Brain microvascular endothelial cell (primary cell): ENCODE measurements around the gene GALNT13.

Experiments used
- DNase-seq: peaks from one replicate; pipeline ENCODE4 v3.0.0-alpha.2; 2020
- H3K27ac ChIP-seq: fragments of 250-450 bp; sonication (Bioruptor Pico); 2 replicates; pipeline ENCODE4 v1.5.1; 2020; ENCODE audit warnings: mild to moderate bottlenecking, moderate library complexity
- H3K27me3 ChIP-seq: fragments of 250-450 bp; sonication (Bioruptor Pico); replicated peaks from 2 replicates; pipeline ENCODE4 v1.5.1; 2020; ENCODE audit warnings: mild to moderate bottlenecking
- H3K36me3 ChIP-seq: fragments of 250-450 bp; sonication (Bioruptor Pico); replicated peaks from 2 replicates; pipeline ENCODE4 v1.5.1; 2020; ENCODE audit warnings: mild to moderate bottlenecking
- H3K4me3 ChIP-seq: 2 replicates; pipeline ENCODE4 v1.5.1; 2011; ENCODE audit warnings: low read depth, mild to moderate bottlenecking, control low read depth, low read length, moderate library complexity
- in situ Hi-C: cut with HindIII; loops from 2 replicates; pipeline ENCODE4 v1.10.0; 2017; ENCODE audit warnings: low sequenced_read_pairs, low pct_ligation_motif_present
- TF ChIP-seq, protein P1 (sequence below): IDR thresholded peaks from 2 replicates; pipeline ENCODE4 v1.5.1; 2011; ENCODE audit warnings: low read depth, mild to moderate bottlenecking, moderate library complexity, low read length, control low read depth, inconsistent platforms; ENCODE audit errors: missing control alignments

GALNT13 gene

DNA sequence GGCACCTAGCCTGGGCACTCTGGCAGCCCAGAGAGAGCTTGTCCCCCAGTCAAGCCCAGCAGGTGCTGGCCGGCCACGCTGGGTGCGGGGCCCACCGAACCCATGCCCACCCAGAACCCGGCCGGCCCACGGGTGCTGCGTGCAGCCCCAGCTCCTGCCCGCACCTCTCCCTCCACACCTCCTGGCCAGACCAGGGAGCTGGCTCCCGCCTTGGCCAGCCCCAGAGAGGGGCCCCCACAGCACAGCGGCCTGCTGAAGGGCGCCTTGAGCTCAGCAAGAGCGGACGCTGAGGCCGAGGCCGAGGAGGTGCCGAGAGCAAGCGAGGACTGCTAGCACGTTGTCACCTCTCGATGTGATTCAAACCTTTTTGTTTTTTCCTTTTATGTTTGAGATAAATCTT, 419.8 kb downstream of the GALNT13 start:
- TF ChIP-seq, protein P1, sequence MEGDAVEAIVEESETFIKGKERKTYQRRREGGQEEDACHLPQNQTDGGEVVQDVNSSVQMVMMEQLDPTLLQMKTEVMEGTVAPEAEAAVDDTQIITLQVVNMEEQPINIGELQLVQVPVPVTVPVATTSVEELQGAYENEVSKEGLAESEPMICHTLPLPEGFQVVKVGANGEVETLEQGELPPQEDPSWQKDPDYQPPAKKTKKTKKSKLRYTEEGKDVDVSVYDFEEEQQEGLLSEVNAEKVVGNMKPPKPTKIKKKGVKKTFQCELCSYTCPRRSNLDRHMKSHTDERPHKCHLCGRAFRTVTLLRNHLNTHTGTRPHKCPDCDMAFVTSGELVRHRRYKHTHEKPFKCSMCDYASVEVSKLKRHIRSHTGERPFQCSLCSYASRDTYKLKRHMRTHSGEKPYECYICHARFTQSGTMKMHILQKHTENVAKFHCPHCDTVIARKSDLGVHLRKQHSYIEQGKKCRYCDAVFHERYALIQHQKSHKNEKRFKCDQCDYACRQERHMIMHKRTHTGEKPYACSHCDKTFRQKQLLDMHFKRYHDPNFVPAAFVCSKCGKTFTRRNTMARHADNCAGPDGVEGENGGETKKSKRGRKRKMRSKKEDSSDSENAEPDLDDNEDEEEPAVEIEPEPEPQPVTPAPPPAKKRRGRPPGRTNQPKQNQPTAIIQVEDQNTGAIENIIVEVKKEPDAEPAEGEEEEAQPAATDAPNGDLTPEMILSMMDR: no peak
- Histone ChIP-seq H3K27me3 (no peaks in the 10 kb centered on the region), H3K4me3 (no peak overlapping the region), H3K27ac (no peak overlapping the region), H3K36me3 (no peaks in the 10 kb centered on the region)
- DNase-seq: no peak
- in situ Hi-C loops: no loop called here

DNA sequence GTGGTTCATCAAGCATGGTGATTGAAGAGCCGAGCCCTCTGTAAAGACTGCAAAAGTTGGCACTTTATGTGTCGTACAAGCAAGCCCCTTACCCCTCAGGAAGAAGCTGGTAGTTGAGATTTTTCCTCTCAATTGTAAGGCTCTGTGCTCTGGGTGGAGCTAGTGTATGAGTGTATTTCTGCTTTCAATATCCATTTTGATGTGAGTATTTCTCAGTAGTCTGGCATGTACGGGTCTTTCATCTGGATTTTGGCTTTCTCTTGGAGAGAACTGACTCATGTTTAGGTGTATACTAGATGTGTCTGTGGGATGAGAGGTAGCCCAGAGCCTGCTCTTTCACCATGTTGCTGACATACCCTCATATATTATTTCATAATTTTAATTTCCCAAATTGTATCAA, 420.2 kb downstream of the GALNT13 start:
- Histone ChIP-seq H3K27ac (no peak overlapping the region), H3K36me3 (no peaks in the 10 kb centered on the region), H3K4me3 (no peak overlapping the region), H3K27me3 (no peaks in the 10 kb centered on the region)
- TF ChIP-seq, protein P1: no peak
- in situ Hi-C loops: no loop called here
- DNase-seq: no peak

DNA sequence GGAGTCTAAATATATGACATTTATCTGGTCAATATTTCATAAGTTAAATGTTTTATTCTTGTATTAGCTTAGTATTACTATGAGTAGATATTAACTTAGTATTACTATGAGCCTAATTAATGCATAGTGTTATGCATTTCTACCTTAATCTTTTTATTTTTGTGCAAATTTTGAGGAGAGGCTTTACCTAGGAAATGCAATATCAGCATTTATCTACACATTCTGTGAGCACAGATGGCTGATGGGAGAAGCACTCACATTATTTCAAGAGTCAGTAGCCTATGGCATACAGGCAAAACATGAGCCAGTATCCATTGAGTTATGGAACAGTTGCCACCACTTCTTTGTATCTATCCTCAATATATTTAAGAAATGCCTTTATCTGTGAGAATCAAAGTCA, 422.1 kb downstream of the GALNT13 start:
- no peak overlapping the region for H3K27ac ChIP-seq
- TF ChIP-seq, protein P1: no peak
- no peak overlapping the region for H3K4me3 ChIP-seq
- no peaks in the 10 kb centered on the region for H3K36me3 ChIP-seq
- H3K27me3 ChIP-seq: no peaks in the 10 kb centered on the region
- in situ Hi-C loops: no loop called here
- no peak for DNase-seq

DNA sequence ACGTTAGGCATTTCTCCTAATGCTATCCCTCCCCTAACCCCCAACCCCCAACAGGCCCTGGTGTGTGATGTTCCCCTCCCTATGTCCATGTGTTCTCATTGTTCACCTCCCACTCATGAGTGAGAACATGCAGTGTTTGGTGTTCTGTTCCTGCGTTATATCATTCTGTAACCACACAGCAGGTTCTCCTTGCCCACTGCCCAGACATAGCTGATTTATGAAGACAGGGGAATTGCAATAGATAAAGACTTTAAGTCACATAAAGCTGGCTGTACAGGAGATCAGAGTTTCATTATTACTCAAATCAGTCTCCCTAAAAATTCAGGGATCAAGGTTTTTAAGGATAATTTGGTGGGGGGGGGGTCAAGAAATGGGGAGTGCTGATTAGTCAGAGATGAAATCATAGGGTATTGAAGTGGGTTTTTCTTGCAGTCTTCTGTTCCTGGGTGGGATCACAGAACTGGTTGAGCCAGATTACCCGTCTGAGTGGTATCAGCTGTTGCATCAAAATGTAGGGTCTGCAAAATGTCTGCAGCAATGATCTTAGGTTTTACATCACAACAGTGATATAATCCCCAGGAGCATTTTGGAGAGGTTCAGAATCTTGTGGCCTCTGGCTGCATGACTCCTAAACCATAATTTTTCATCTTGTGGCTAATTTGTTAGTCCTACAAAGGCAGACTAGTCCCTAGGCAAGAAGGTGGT, 434.7 kb downstream of the GALNT13 start:
- no peak for DNase-seq
- in situ Hi-C loops: no loop called here
- Histone ChIP-seq H3K36me3 (no peaks in the 10 kb centered on the region), H3K27me3 (no peaks in the 10 kb centered on the region), H3K4me3 (no peak overlapping the region), H3K27ac (no peak overlapping the region)
- TF ChIP-seq, protein P1: no peak

DNA sequence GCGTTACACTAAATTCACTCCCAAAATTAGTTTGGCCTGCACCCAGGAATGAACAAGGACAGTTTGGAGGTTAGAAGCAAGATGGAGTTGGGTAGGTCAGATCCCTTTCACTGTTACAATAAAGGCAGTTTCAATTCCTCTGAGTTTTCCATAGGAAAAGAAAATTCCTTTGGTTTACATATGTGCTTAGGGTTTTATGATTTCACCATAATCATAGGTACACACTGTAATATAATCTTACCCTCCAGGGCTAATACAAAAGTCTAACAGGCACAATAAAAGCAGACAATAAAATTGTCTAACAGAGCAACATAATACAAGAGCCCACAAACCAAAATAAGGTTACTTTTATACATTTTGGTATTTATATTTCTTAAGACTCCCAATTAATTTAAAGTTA, 435.3 kb downstream of the GALNT13 start:
- Histone ChIP-seq H3K27ac (no peak overlapping the region), H3K36me3 (no peaks in the 10 kb centered on the region), H3K4me3 (no peak overlapping the region), H3K27me3 (no peaks in the 10 kb centered on the region)
- no peak for DNase-seq
- in situ Hi-C loops: no loop called here
- TF ChIP-seq, protein P1: no peak

DNA sequence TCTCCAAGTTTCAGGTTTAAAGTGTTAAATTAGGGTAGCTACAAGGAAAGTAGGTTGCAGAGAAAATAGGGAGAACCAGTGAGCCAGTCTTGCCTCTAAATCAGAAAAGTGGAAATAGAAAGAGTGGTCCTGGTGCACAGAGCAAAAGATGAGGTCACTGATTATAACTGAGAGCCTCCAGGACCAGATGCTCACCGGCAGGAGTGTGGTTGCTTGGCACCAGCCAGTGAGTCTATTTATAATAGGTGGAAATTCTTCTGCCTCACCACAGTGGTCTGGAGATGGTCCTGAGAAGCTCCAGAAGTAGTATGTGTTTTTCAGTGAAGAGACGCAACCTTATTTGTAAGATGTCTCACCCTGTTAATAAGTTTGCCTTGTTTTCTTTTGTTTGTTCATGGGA, 452.9 kb downstream of the GALNT13 start:
- no peak for DNase-seq
- H3K36me3 ChIP-seq: no peaks in the 10 kb centered on the region
- H3K4me3 ChIP-seq: no peak overlapping the region
- H3K27me3 ChIP-seq: no peaks in the 10 kb centered on the region
- TF ChIP-seq, protein P1: no peak
- no peak overlapping the region for H3K27ac ChIP-seq
- in situ Hi-C loops: no loop called here
